GM21447 (cell line): ENCODE results near the gene ANKRD11.
"Not testable (repeated sequence)": the region's sequence is repeated elsewhere in the genome, so short reads cannot be mapped to it uniquely, and the experiment has no call there.

Source experiments
- ATAC-seq: cut with Tn5 transposase; IDR thresholded peaks from one replicate; pipeline ENCODE4 v1.9.1; 2021; ENCODE audit not compliant: unreplicated experiment

The ANKRD11 gene

GRCh38 chr16:89248196-89248982 lies 242.0 kb downstream of the ANKRD11 start:
- no peak for ATAC-seq

- ATAC-seq, result not testable (repeated sequence)
Observed at GRCh38 chr16:89247734-89248075, 242.7 kb downstream of the ANKRD11 start.

GRCh38 chr16:89246903-89247733 lies 243.2 kb downstream of the ANKRD11 start:
- peak; percentile 64 for ATAC-seq

- ATAC-seq, result no peak
Observed at GRCh38 chr16:89246383-89246902, 243.9 kb downstream of the ANKRD11 start.

GRCh38 chr16:89244754-89245153 lies 245.6 kb downstream of the ANKRD11 start:
- ATAC-seq, result no peak

- not testable (repeated sequence) for ATAC-seq
Observed at GRCh38 chr16:89244264-89244663, 246.1 kb downstream of the ANKRD11 start.

- no peak for ATAC-seq
Observed at GRCh38 chr16:89243664-89244063, 246.7 kb downstream of the ANKRD11 start.

- no peak for ATAC-seq
Observed at GRCh38 chr16:89242795-89243200, 247.6 kb downstream of the ANKRD11 start.

- peak; percentile 57 for ATAC-seq
Observed at GRCh38 chr16:89241187-89242007, 249.0 kb downstream of the ANKRD11 start.

GRCh38 chr16:89237733-89238132 lies 252.6 kb downstream of the ANKRD11 start:
- ATAC-seq, result no peak

GRCh38 chr16:89233678-89234490 lies 256.5 kb downstream of the ANKRD11 start:
- no peak for ATAC-seq

- ATAC-seq, result no peak
Observed at GRCh38 chr16:89232107-89232506, 258.3 kb downstream of the ANKRD11 start.

- no peak for ATAC-seq
Observed at GRCh38 chr16:89230255-89230654, 260.1 kb downstream of the ANKRD11 start.

- ATAC-seq, result no peak
Observed at GRCh38 chr16:89224665-89225064, 265.7 kb downstream of the ANKRD11 start.

GRCh38 chr16:89222931-89223330 lies 267.4 kb downstream of the ANKRD11 start:
- ATAC-seq, result no peak

GRCh38 chr16:89221604-89222003 lies 268.8 kb downstream of the ANKRD11 start:
- no peak for ATAC-seq

GRCh38 chr16:89219365-89219764 lies 271.0 kb downstream of the ANKRD11 start:
- no peak for ATAC-seq
